ENCODE measurements around the gene HSD3B2.

The HSD3B2 gene

DNA sequence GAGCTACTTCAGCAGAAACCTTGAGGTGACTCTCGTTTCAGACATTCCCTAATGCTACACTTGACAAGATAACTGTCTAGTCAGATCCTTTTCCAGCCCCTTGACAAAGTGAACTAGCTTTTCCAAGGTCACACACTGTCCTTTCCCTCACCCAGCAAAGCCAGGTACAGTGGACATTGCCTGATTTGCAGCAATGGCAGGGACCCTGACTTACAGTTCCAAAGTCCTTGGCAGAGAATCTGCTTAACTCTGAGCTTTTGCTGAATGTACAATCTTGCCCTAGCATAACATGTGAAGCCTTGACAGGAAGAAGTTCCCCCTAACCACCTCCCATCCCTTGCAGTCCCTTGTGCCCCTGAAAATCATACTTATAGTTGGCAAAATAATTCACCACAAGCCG, 37.1 kb downstream of the HSD3B2 start:
- DNase-seq (ENCODE audit: low read depth in 2 of 2, low spot score in 1 of 2), result no peak

DNA sequence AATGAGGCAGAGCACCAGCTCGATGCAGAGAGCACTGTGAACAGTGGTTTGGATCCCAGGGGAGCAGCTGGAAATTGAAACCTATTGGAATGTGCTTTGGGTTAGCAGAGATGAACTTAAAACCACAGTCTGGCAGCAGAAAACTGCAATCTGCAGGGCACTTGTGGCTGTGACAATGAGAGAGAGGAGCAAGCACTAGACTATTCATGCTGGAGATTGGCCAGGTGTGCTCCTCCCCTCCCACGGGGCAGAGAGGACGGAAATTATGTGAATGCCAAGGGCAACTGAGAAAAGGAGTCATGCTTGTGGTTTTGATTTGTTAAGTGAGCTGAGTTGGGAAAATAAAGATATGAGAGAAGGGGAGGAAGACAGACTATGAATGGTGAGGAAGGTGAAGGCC, 38.1 kb downstream of the HSD3B2 start:
- DNase-seq (ENCODE audit: low read depth in 2 of 2, low spot score in 1 of 2), result no peak

DNA sequence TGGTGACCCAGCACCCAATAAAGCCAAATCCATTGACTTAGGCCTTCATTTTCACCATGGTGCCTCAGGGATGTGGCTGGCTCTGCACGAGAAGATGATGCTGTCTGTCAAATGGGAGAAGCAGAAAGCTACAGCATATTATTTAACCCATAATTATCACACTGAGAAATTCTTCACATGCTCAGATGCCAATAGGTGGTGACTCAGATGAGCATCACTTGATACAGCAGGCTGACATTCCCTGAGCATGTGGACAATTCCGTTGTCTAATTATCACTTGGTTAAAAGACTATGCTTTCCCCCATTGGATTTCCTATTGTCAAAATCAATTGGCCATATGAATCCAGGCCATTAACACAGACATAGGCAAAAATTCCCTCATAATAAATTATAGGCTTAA, 48.0 kb downstream of the HSD3B2 start:
- DNase-seq (ENCODE audit: low read depth in 2 of 2, low spot score in 1 of 2), result no peak

DNA sequence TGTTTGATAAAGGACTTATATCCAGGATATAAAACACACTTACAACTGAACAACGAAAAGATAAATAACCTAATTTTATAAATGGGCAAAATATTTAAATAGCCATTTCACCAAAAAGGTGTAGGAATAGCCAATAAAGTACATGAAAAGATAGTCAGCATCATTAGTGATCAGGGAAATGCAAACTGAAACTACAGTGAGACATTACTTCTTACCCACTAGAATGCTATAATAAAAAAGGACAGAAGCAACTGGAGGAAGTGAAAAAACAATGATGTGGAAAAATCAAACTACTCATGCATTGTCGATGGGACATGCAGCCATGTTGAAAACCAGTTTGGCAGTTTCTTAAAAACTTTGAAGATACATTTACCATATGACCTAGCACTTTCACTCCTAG, 48.6 kb downstream of the HSD3B2 start:
- DNase-seq (ENCODE audit: low read depth in 2 of 2, low spot score in 1 of 2), result no peak

DNA sequence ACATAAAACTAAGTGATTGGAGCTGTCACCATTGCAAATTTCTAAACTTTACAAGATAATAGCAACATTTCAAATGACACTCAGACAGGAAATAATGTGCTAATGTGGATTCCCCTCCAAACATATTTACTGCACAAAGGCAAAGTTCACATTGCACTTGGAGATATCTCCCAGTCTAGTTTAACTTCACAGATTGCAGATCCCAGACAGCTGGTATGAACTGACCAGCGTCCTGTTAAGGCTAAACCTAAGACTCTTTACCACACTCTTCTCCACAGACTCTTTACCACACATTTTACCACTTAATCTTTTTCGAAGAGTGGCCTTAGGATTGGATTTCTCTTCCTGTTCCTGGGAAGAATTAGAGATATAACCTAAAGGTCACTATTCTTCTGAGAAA, 51.5 kb downstream of the HSD3B2 start:
- DNase-seq (ENCODE audit: low read depth in 2 of 2, low spot score in 1 of 2), result no peak

DNA sequence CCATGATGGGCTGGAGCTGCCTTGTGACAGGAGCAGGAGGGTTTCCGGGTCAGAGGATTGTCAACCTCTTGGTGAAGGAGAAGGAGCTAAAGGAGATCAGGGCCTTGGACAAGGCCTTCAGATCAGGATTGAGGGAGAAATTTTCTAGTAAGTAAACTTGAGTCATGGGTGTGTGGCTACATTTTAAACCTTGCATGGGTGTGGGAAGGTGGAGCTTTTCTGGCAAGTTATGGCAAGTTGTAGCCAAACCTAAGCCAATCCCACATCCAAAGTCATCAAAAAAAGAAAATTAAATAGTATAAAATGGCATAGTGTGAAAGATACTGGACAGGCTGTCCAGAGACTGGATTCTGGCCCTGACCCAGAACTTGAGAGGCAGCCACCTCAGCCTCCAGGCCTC, 52.3 kb downstream of the HSD3B2 start:
- no peak for DNase-seq (ENCODE audit: low read depth in 2 of 2, low spot score in 1 of 2)

DNA sequence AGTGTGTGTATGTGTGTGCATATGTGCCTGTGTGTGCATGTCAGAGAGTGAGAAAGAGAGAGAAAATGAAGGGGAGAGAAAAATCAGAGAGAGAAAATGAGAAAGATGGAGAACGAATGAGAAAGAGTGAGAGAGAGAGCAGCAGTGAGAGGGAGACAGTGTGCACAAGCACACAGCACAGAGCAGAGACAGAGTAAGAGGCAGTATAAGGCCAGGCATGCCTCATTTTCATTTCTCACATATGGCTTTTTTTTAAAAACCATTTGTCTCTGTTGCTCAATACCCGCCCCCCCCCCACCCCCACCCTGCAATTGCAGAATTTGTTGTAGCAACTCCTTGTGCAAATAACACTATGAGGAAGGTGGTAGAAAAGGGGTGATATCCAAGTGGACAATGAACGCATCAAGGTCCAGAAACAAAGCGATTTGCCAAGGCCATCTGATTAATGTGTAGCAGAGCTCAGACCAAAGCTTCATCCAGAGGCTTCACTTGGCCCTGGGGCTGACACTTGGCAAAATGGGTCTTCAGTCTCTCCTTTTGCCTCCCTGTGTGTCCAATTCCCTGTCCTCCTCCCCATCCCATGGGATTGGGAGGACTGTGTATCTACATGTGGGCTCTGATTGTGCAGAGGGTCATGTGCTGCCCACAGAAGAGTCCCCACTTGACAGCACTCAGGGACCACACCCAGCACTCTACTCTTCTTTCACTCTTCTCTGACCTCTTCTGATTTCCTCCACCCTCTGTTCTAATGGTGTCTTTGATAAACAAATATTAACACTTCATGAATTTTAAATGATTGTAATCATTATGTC, 53.1 kb downstream of the HSD3B2 start:
- no peak for DNase-seq (ENCODE audit: low read depth in 2 of 2, low spot score in 1 of 2)

DNA sequence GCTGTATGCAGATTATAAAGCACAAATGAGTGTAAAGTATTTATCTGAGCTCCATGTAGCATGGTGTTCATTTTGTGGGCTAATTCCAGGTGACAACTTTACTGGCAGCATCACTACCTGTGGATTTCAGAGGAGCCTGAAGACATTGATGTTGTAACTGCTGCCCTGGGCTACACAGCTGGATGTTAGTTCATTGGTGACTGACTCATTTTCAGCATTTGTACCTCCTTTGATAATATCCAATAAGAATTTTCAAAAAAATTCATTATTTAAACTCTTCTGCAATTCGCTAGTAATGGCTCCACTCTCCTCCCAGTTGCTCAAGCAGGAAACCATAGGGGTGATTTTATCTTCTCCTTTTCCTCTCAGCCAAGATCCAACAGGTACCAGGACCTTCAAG, 54.8 kb downstream of the HSD3B2 start:
- no peak for DNase-seq (ENCODE audit: low read depth in 2 of 2, low spot score in 1 of 2)

DNA sequence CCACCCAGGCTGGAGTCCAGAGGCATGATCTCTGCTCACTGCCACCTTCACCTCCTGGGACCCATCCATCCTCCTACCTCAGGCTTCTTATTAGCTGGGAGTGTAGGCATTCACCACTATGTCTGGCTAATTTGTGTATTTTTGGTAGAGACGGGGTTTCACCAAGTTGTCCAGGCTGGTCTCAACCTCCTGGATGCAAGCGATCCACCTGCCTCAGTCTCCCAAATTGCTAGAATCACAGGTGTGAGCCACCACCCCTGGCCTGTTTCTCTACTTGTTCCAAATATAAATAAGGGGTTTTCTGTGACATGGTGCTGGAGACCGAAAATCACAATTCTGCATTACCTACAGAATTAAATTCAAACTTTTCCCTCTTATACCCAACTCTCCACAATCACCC, 55.4 kb downstream of the HSD3B2 start:
- no peak for DNase-seq (ENCODE audit: low read depth in 2 of 2, low spot score in 1 of 2)

DNA sequence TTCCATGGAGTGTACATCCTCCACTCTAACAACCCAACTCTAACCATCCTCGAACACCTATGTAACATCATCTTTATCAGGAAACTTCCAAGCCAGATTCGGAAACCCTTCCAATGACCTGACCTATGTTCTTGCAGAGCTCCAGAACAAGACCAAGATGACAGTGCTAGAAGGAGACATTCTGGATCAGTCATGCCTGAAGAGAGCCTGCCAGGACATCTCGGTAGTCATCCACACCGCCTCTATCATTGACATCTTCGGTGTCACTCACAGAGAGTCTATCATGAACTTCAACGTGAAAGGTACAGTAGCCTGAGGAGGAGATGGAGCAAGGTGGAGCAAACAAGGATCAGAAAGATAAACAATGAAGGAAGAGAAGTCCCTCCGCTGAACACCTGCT, 56.0 kb downstream of the HSD3B2 start:
- DNase-seq (ENCODE audit: low read depth in 2 of 2, low spot score in 1 of 2), result no peak

DNA sequence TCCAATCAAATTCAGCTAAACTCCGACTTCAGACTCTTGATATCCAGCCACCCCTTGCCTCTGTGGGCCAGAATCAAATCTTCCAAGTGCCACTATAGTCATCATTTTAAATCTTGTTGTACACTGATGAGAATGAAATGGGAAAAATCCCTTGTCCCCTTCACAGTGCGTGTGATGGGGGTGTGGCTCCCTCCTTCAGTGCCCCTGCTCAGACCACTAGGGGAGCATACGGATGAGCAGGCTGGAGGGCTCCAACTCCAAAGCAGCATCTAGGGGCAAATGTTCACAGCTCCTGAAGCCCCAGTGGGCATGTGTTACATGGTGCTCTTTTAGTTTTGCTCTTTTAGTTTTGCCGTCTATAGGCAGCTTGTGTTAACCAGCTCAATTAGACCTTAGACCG, 56.6 kb downstream of the HSD3B2 start:
- DNase-seq (ENCODE audit: low read depth in 2 of 2, low spot score in 1 of 2), result no peak

DNA sequence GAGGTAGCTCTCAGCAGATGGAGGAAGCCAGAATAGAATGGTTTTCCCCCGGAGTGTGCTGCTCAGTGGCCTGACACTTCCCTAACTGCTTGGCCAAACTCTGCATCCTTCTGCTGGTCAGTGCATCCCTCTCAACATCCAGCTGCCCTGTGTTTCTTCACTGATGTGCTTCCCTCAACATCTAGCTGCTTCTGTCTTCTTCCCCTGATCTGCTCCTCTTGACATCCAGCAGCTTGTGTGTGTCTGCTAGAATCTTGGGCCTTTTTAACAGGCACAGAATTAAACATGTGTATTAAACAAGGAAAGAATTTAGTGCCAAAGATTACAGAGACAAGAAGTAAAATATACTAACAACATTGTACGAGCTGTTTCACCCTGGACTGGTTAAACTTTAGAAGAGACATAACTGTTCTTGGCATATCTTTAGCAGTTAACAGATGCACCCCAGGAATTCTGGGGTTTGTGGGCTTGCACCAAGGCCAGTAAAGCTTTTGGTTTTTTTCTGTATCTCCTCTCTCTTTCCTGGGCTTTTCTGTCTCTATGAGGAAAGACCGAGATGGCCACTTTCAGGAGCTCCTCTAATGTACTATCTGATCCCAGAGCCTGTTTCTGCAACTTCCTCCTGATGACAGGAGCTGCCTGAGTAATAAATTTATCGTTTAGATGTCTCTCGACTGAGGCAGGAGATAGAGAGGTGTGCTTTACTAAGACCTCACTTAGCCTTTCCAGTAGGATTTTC, 57.3 kb downstream of the HSD3B2 start:
- no peak for DNase-seq (ENCODE audit: low read depth in 2 of 2, low spot score in 1 of 2)

Data from stimulated activated CD8-positive, alpha-beta memory T cell treated with anti-CD3 and anti-CD28 coated beads, Interleukin-4, amount 100 ng/mL, for 4 hours (primary cell).